MM.1S (cell line): ENCODE measurements around the gene TMEM150C.
"Not testable (repeated sequence)": the region's sequence is repeated elsewhere in the genome, so short reads cannot be mapped to it uniquely, and the experiment has no call there.

Experiments used
- EZH2 ChIP-seq: fragments of 300-600 bp; sonication (generic); optimal IDR thresholded peaks from 2 replicates; pipeline ENCODE3; 2017; ENCODE audit warnings: low read depth, mild to moderate bottlenecking, antibody characterized with exemption, low read length, mixed read lengths
- TF ChIP-seq, protein P1 (sequence below): fragments of 300-600 bp; sonication (generic); IDR thresholded peaks from 2 replicates; pipeline ENCODE4 v1.5.1; 2016; ENCODE audit warnings: antibody characterized with exemption, low read length, mixed read lengths

DNA sequence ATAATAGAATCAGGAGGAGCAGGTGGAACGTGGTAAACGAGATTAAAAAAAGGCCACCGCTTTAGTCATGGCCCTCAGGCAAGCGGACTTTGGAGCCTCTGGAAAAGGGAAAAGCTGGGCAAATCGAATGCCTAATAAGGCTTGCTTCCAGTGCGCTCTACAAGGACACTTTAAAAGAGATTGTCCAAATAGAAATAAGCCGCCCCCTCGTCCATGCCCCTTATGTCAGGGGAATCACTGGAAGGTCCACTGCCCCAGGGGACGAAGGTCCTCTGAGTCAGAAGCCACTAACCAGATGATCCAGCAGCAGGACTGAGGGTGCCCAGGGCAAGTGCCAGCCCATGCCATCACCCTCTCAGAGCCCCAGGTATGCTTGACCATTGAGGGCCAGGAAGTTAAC lies 84.3 kb downstream of the TMEM150C start:
- TF ChIP-seq, protein P1, sequence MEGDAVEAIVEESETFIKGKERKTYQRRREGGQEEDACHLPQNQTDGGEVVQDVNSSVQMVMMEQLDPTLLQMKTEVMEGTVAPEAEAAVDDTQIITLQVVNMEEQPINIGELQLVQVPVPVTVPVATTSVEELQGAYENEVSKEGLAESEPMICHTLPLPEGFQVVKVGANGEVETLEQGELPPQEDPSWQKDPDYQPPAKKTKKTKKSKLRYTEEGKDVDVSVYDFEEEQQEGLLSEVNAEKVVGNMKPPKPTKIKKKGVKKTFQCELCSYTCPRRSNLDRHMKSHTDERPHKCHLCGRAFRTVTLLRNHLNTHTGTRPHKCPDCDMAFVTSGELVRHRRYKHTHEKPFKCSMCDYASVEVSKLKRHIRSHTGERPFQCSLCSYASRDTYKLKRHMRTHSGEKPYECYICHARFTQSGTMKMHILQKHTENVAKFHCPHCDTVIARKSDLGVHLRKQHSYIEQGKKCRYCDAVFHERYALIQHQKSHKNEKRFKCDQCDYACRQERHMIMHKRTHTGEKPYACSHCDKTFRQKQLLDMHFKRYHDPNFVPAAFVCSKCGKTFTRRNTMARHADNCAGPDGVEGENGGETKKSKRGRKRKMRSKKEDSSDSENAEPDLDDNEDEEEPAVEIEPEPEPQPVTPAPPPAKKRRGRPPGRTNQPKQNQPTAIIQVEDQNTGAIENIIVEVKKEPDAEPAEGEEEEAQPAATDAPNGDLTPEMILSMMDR = not testable (repeated sequence)
- not testable (repeated sequence) for TF ChIP-seq EZH2
